Panc1 (cell line): Measurements from ENCODE around the gene DNAH12.

Experiments
- CTCF ChIP-seq: fragments of 450-650 bp; IDR thresholded peaks from 2 replicates; pipeline ENCODE4 v1.5.1; 2017; ENCODE audit warnings: mild to moderate bottlenecking
- POLR2AphosphoS5 ChIP-seq: IDR thresholded peaks from 2 replicates; pipeline ENCODE4 v1.6.1; 2012; ENCODE audit warnings: mild to moderate bottlenecking, low read depth, low read length, moderate library complexity
- REST ChIP-seq, 2 experiments: IDR thresholded peaks; 2 replicates each; pipeline ENCODE4 v1.6.1; 2011 to 2012; ENCODE audit warnings: low read depth in 2 of 2, control low read depth in 1 of 2, low read length in 1 of 2, mild to moderate bottlenecking in 1 of 2, moderate library complexity in 1 of 2; ENCODE audit not compliant: insufficient read depth in 1 of 2
- TCF7L2 ChIP-seq: IDR thresholded peaks from 2 replicates; pipeline ENCODE4 v1.6.1; 2011; ENCODE audit warnings: mild to moderate bottlenecking, low read depth, low read length, inconsistent platforms

GRCh38 chr3:57446318-57446841 is 97.8 kb downstream of the DNAH12 start:
- TF ChIP-seq CTCF (no peak), POLR2AphosphoS5 (no peak), REST (IDR thresholded peaks at IDR 0.05; ENCODE audit: insufficient read depth in 1 of 2, low read depth in 2 of 2, low read length in 1 of 2) (no peak), TCF7L2 (no peak)
